Body of pancreas (tissue), 4 donors: Measurements from ENCODE around the gene ARMH1.

ENCODE experiments used
- POLR2A ChIP-seq, 3 donors: fragments of 450-650 bp; IDR thresholded peaks; one replicate each; pipeline ENCODE4 v1.6.1; 2016; ENCODE audit warnings: antibody characterized with exemption in 3 of 3, mild to moderate bottlenecking in 2 of 3
- TF ChIP-seq, protein P1 (sequence below), 7 experiments: fragments of 450-650 bp in 4 of 7; fragments of 200-600 bp in 3 of 7; sonication (generic) in 3 of 7; IDR thresholded peaks; one replicate each; pipeline ENCODE4 v1.5.1; 2016 to 2019; ENCODE audit warnings: antibody characterized with exemption in 7 of 7

- TF ChIP-seq, protein P1, sequence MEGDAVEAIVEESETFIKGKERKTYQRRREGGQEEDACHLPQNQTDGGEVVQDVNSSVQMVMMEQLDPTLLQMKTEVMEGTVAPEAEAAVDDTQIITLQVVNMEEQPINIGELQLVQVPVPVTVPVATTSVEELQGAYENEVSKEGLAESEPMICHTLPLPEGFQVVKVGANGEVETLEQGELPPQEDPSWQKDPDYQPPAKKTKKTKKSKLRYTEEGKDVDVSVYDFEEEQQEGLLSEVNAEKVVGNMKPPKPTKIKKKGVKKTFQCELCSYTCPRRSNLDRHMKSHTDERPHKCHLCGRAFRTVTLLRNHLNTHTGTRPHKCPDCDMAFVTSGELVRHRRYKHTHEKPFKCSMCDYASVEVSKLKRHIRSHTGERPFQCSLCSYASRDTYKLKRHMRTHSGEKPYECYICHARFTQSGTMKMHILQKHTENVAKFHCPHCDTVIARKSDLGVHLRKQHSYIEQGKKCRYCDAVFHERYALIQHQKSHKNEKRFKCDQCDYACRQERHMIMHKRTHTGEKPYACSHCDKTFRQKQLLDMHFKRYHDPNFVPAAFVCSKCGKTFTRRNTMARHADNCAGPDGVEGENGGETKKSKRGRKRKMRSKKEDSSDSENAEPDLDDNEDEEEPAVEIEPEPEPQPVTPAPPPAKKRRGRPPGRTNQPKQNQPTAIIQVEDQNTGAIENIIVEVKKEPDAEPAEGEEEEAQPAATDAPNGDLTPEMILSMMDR (IDR thresholded peaks at IDR 0.05): no peak
- no peak for TF ChIP-seq POLR2A (IDR thresholded peaks at IDR 0.05)
Observed at GRCh38 chr1:44637702-44638411, 36.7 kb upstream of the ARMH1 start.
